Bronchial epithelial cell (primary cell): ENCODE results near the gene C1orf210. TPM values are rescaled to one million over a fixed set of nuclear protein-coding genes. Genes with fewer than 3 reads are reported as not detected.

ENCODE experiments used
- DNase-seq: peaks from one replicate; pipeline ENCODE4 v3.0.0-alpha.2; 2010; ENCODE audit warnings: low read depth
- FAIRE-seq: peaks from 2 replicates; lab custom pipeline; 2011; peaks lifted over from hg19 to GRCh38; lab: Jason Lieb, UNC
- H3K27me3 ChIP-seq: 2 replicates; pipeline ENCODE4 v1.5.1; 2011; ENCODE audit warnings: low read length; ENCODE audit not compliant: control insufficient read depth, insufficient read depth
- H3K36me3 ChIP-seq: 2 replicates; pipeline ENCODE4 v1.5.1; 2011; ENCODE audit warnings: low read length; ENCODE audit not compliant: control insufficient read depth, insufficient read depth
- H3K4me3 ChIP-seq: 2 replicates; pipeline ENCODE4 v1.5.1; 2011; ENCODE audit warnings: mild to moderate bottlenecking, low read depth, low read length, control low read depth
- CTCF ChIP-seq: IDR thresholded peaks from 2 replicates; pipeline ENCODE4 v1.5.1; 2011; ENCODE audit warnings: mild to moderate bottlenecking, moderate library complexity, low read length, control low read depth, inconsistent platforms; ENCODE audit not compliant: insufficient read depth, severe bottlenecking
- total RNA-seq: library from RNA; depleted of rRNA; stranded (reverse); fragments of >200 nt; gene quantifications from 2 replicates; pipeline ENCODE4 v1.2.1, GENCODE V29; 2014

Gene C1orf210
- total RNA-seq, result 3.4 and 11.4 TPM in 2 replicates

- Histone ChIP-seq H3K27me3 (no peaks in the 10 kb centered on the region), H3K36me3 (peaks cover 2% of the 10 kb centered on the region), H3K4me3 (peak within 1 kb of the TSS; percentile 56)
- FAIRE-seq (no peak), DNase-seq (peak; percentile 85)
- peak; percentile 77 for TF ChIP-seq CTCF
Observed at GRCh38 chr1:43285269-43285990, at the start of gene C1orf210. TSS of gene C1orf210 (minus strand) at chr1:43285581. CDS start at chr1:43283270, 2,311 bp downstream.

- no peaks in the 10 kb centered on the region for H3K36me3 ChIP-seq
- DNase-seq, result no peak
- no peak overlapping the region for H3K4me3 ChIP-seq
- TF ChIP-seq CTCF, result no peak
- peaks cover 3% of the 10 kb centered on the region for H3K27me3 ChIP-seq
- peak; percentile 73 for FAIRE-seq
Observed at GRCh38 chr1:43334453-43335205, 49.2 kb upstream of the C1orf210 start.

- H3K4me3 ChIP-seq, result no peak overlapping the region
- peak; percentile 36 for FAIRE-seq
- no peaks in the 10 kb centered on the region for H3K36me3 ChIP-seq
- no peaks in the 10 kb centered on the region for H3K27me3 ChIP-seq
- DNase-seq, result no peak
- no peak for TF ChIP-seq CTCF
Observed at GRCh38 chr1:43331688-43332087, 46.3 kb upstream of the C1orf210 start.

GRCh38 chr1:43329995-43330751 lies 44.8 kb upstream of the C1orf210 start:
- Histone ChIP-seq H3K4me3 (no peak overlapping the region), H3K27me3 (no peaks in the 10 kb centered on the region), H3K36me3 (no peaks in the 10 kb centered on the region)
- DNase-seq, result peak; percentile 66
- FAIRE-seq, result no peak
- TF ChIP-seq CTCF, result no peak

GRCh38 chr1:43327549-43328292 lies 42.3 kb upstream of the C1orf210 start:
- DNase-seq, result peak; percentile 14
- TF ChIP-seq CTCF, result no peak
- Histone ChIP-seq H3K27me3 (no peaks in the 10 kb centered on the region), H3K36me3 (no peaks in the 10 kb centered on the region), H3K4me3 (no peak overlapping the region)
- FAIRE-seq, result no peak
